GM12878 (cell line): Measurements from ENCODE around the gene ATP6V0C. TPM values are rescaled to one million over a fixed set of nuclear protein-coding genes. Genes with fewer than 3 reads are reported as not detected.
"Not testable (repeated sequence)": the region's sequence is repeated elsewhere in the genome, so short reads cannot be mapped to it uniquely, and the experiment has no call there.

ENCODE experiments used
- ATAC-seq: fragments of 200-7000 bp; cut with Tn5 transposase; 3 replicates; pipeline ENCODE4 v1.9.1; 2020; ENCODE audit warnings: mild to moderate bottlenecking, moderate library complexity
- BruUV-seq: library from RNA; stranded (reverse); fragments of 400-500 nt; replicated peaks from 2 replicates; lab custom pipeline; 2021; lab: Mats Ljungman, UMichigan
- CTCF ChIA-PET: fragments of 300-600 bp; sonication (Branson Sonifier 250); formaldehyde crosslinking; extraction: SDS; loops from one replicate; lab custom pipeline; 2021; ENCODE audit warnings: inconsistent platforms; lab: Yijun Ruan, JAX
- POLR2A ChIA-PET: fragments of 350-600 bp; formaldehyde crosslinking; extraction: SDS; loops from one replicate; lab custom pipeline; 2021; ENCODE audit warnings: inconsistent platforms; lab: Charles Lee
- RAD21 ChIA-PET: fragments of 300-600 bp; sonication (Branson Sonifier 250); formaldehyde crosslinking; loops from one replicate; lab custom pipeline; 2023; ENCODE audit warnings: antibody characterized with exemption; ENCODE audit not compliant: unreplicated experiment; lab: Charles Lee
- SMC1A ChIA-PET: fragments of 300-600 bp; sonication (Branson Sonifier 250); formaldehyde crosslinking; loops from one replicate; lab custom pipeline; 2023; ENCODE audit not compliant: unreplicated experiment, uncharacterized antibody; lab: Charles Lee
- DNase-seq: peaks from one replicate; pipeline ENCODE4 v3.0.0-alpha.2; 2011; ENCODE audit warnings: low read depth, low spot score
- FAIRE-seq: peaks from 3 replicates; lab custom pipeline; 2011; peaks lifted over from hg19 to GRCh38; lab: Jason Lieb, UNC
- H2AFZ ChIP-seq: 2 replicates; pipeline ENCODE4 v1.6.0; 2011; ENCODE audit warnings: low read depth, low read length, control low read depth; ENCODE audit not compliant: control insufficient read depth
- H3K27ac ChIP-seq: 2 replicates; pipeline ENCODE4 v1.5.1; 2011; ENCODE audit warnings: control low read depth; ENCODE audit not compliant: control insufficient read depth, insufficient read depth
- H3K27me3 ChIP-seq, 2 experiments: replicated peaks in 1 of 2; 2 replicates each; pipeline versions ENCODE4 v1.6.0 to v1.6.1; 2011; ENCODE audit warnings: low read length in 1 of 2; ENCODE audit not compliant: control insufficient read depth in 2 of 2, insufficient read depth in 2 of 2
- H3K36me3 ChIP-seq, 2 experiments: 2 replicates each; pipeline ENCODE4 v1.5.1; 2011; ENCODE audit warnings: low read length in 1 of 2; ENCODE audit not compliant: control insufficient read depth in 2 of 2, insufficient read depth in 2 of 2
- H3K4me1 ChIP-seq: 2 replicates; pipeline ENCODE4 v1.6.1; 2011; ENCODE audit warnings: mild to moderate bottlenecking, low read length, moderate library complexity, mixed read lengths; ENCODE audit not compliant: control insufficient read depth, insufficient read depth
- H3K4me2 ChIP-seq: 2 replicates; pipeline ENCODE4 v1.6.0; 2011; ENCODE audit warnings: control low read depth; ENCODE audit not compliant: control insufficient read depth, insufficient read depth
- H3K4me3 ChIP-seq: fragments of 200-600 bp; sonication (generic); 2 replicates; pipeline ENCODE4 v1.5.1; 2016
- H3K79me2 ChIP-seq: 2 replicates; pipeline ENCODE4 v1.6.0; 2011; ENCODE audit warnings: low read length; ENCODE audit not compliant: control insufficient read depth, insufficient read depth
- H3K9ac ChIP-seq: 2 replicates; pipeline ENCODE4 v1.8.0; 2011; ENCODE audit warnings: low read length, control low read depth, mixed read lengths; ENCODE audit not compliant: control insufficient read depth, insufficient read depth
- H3K9me3 ChIP-seq: replicated peaks from 3 replicates; pipeline ENCODE4 v1.5.1; 2011; ENCODE audit warnings: mild to moderate bottlenecking, low read length; ENCODE audit not compliant: control insufficient read depth, insufficient read depth
- H4K20me1 ChIP-seq: 2 replicates; pipeline ENCODE4 v1.6.0; 2011; ENCODE audit not compliant: control insufficient read depth, insufficient read depth
- CTCF ChIP-seq, 3 experiments: IDR thresholded peaks in 2 of 3; conservative IDR thresholded peaks in 1 of 3; 2 replicates each; pipeline ENCODE4 v1.5.1; 2011; ENCODE audit warnings: low read depth in 3 of 3, low read length in 3 of 3, mild to moderate bottlenecking in 3 of 3, control low read depth in 2 of 3, moderate library complexity in 2 of 3, inconsistent platforms in 1 of 3, mixed read lengths in 1 of 3; ENCODE audit not compliant: control insufficient read depth in 2 of 3, insufficient read depth in 1 of 3; ENCODE audit errors: extremely low read depth in 1 of 3
- JUNB ChIP-seq: IDR thresholded peaks from 2 replicates; pipeline ENCODE4 v1.6.1; 2016; ENCODE audit warnings: antibody characterized with exemption, mild to moderate bottlenecking
- RAD21 ChIP-seq: IDR thresholded peaks from 2 replicates; pipeline ENCODE4 v1.6.1; 2011; ENCODE audit warnings: mild to moderate bottlenecking, low read depth, low read length, moderate library complexity; ENCODE audit not compliant: insufficient read depth
- SMC3 ChIP-seq: IDR thresholded peaks from 2 replicates; pipeline ENCODE4 v1.6.1; 2011; ENCODE audit warnings: low read length, improper control_type of control experiment, borderline replicate concordance
- SPI1 ChIP-seq: IDR thresholded peaks from 2 replicates; pipeline ENCODE4 v1.6.1; 2011; ENCODE audit warnings: low read depth, mild to moderate bottlenecking, low read length, moderate library complexity, borderline replicate concordance; ENCODE audit not compliant: insufficient read depth
- WGBS: methylation state at CpG from one replicate; pipeline ENCODE4 v1.1.6; 2016; ENCODE audit warnings: low lambda C conversion rate; ENCODE audit not compliant: insufficient replicate concordance, insufficient coverage; ENCODE audit errors: missing lambda C conversion rate; 5-methylcytosine and 5-hydroxymethylcytosine counted together
- in situ Hi-C: fragments of 300-500 bp; cut with MboI; formaldehyde crosslinking; loops from 9 replicates; pipeline ENCODE4 v1.14.3; 2018; ENCODE audit warnings: mixed read lengths
- intact Hi-C: fragments of 100-400 bp; cut with micrococcal nuclease; formaldehyde crosslinking; loops from one replicate; pipeline ENCODE4 v1.14.2; 2022; ENCODE audit not compliant: unreplicated experiment
- polyA plus RNA-seq, 11 experiments: library from polyadenylated mRNA; depleted of rRNA in 4 of 11; unstranded in 6 of 11; stranded (reverse) in 5 of 11; fragments of >200 nt; fragmentation: Nextera tagmentation in 4 of 11; fragmentation: Illumina TruSeq in 1 of 11; extraction: Ambion mirVana in 4 of 11; extraction: Trizol in 1 of 11; gene quantifications; 1 replicate in 1 of 11; 2 replicates in 10 of 11; pipeline versions ENCODE4 v1.2.1 to v1.2.3, GENCODE V29; 2011 to 2016; ENCODE audit warnings: inconsistent platforms in 2 of 11, missing spikeins in 2 of 11, low read depth in 1 of 11
- total RNA-seq, 4 experiments: library from RNA; depleted of rRNA in 3 of 4; stranded (reverse); fragments of >200 nt in 3 of 4; fragmentation: Illumina TruSeq in 1 of 4; extraction: Trizol in 1 of 4; gene quantifications; 2 replicates each; pipeline versions ENCODE4 v1.2.1 to v1.2.3, GENCODE V29; 2013 to 2021

ATP6V0C gene
- total and polyA plus RNA-seq, 10 of the 15 experiments (the other 5 are each of a cell fraction or from before 2014, with no cell fraction given), result 2.4 to 135 (median 18.4) TPM

- TF ChIP-seq SMC3, result peak; percentile 24; the same call in 1 of the 2 replicates
- peak; percentile 37 to 54 (median 44) for TF ChIP-seq CTCF (IDR thresholded peaks at IDR 0.05 in 2 of 3, conservative IDR thresholded peaks at IDR 0.05 in 1 of 3; ENCODE audit: control insufficient read depth in 2 of 3, extremely low read depth in 1 of 3, insufficient read depth in 1 of 3, low read depth in 3 of 3, low read length in 3 of 3)
- 0 out of 2 replicates have a peak, but pooled peaks have one; percentile 4 for TF ChIP-seq SPI1
- TF ChIP-seq JUNB, result peak; percentile 25; the same call in 1 of the 2 replicates
- TF ChIP-seq RAD21, result peak; percentile 42
- TF ChIP-seq, all 136 proteins: peak for 5; not testable (repeated sequence) for 131
- ATAC-seq (peak; percentile 73), FAIRE-seq (peak; percentile 95)
- H3K27me3 ChIP-seq, H4K20me1 ChIP-seq, H3K9me3 ChIP-seq, SMC1A ChIA-PET, H2AFZ ChIP-seq, BruUV-seq, DNase-seq, H3K4me1 ChIP-seq, POLR2A ChIA-PET, H3K36me3 ChIP-seq, H3K27ac ChIP-seq, RAD21 ChIA-PET: not testable (repeated sequence)
- WGBS, result 13% methylated on average over 14 of the region's 14 CpGs
- intact Hi-C loops, result loop anchor here (10.0 kb wide), 1 partner anchor 145 kb away; the partner anchor contains the start of gene KCTD5
- CTCF ChIA-PET, result interaction anchor here (1.0 kb wide), 1 partner anchor 156 kb away, joined by 4 read pairs; no protein-coding TSS in a partner anchor
- Histone ChIP-seq H3K4me3 (peak overlapping the region; percentile 65; the same call in 1 of the 2 replicates), H3K79me2 (peaks cover 23% of the 10 kb centered on the region), H3K4me2 (peak overlapping the region; percentile 83; the same call in 1 of the 2 replicates), H3K9ac (peak overlapping the region; percentile 15; the same call in 1 of the 2 replicates)
- in situ Hi-C loops, result loop anchor here (5.0 kb wide), 1 partner anchor 57 kb away; no protein-coding TSS in a partner anchor
Observed at GRCh38 chr16:2539845-2540458, 26.2 kb downstream of the ATP6V0C start.
